GM10847 (cell line): ENCODE data around the gene BBS9.

Experiments
- POLR2A ChIP-seq: IDR thresholded peaks from 2 replicates; pipeline ENCODE4 v1.6.1; 2011; ENCODE audit not compliant: insufficient read length; ENCODE audit errors: extremely low read depth

Gene BBS9

DNA sequence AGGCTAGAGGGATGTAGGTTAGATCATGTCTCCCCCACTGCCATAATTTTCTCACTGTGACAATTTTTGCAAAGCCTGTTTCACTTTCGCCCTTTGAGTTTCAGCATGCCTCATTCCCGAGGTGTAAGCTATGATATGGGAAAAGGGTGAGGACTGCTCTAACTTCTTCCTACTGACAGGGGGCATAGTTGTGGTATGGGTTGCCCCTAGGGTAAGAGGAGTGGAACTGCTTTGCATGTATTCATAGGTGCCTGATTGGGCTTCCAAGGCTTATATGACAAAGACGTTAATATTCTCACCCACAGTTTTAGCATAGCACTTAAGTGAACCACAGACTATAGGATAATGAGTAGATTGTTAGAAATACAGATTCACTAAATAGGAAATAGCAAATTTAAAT, 148.7 kb downstream of the BBS9 start:
- TF ChIP-seq POLR2A: no peak

DNA sequence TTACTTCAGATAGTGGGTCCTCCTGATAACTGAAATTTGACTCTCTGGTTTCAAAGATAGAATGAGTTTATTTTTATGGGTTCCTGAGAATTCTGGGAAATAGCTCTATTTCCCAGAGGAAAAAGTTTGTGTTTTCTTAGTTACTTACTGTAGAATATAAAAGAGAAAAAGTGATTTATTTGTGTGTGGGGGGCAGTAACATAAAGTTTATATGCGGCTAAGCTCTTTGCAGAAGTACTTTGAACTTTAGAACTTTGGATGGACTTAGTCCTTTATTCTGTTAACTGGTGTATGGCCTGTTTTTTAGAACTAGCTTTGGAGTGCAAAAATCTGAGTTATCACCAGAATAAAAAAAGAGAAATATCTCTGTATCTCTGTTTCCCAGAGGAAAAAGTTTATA, 157.1 kb downstream of the BBS9 start:
- TF ChIP-seq POLR2A: no peak

DNA sequence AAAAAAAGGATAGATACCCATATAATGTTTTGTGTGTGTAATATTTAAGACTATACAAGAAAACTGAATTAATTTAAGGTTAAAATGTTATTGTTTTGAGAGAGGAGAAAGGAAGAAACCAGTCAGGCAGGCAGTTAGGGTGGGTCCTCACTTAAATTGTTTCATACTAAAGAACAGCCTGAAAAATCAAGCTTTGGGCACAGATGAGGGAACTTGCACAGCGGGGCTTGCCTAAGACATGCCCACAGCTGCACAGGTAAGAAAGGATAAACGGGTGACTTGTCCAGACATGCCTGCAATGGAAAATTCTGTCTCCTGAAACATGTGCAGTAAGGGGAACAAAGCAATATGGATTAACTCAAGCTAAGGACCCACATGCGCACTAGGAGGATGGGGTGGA, 158.4 kb downstream of the BBS9 start:
- no peak for TF ChIP-seq POLR2A

DNA sequence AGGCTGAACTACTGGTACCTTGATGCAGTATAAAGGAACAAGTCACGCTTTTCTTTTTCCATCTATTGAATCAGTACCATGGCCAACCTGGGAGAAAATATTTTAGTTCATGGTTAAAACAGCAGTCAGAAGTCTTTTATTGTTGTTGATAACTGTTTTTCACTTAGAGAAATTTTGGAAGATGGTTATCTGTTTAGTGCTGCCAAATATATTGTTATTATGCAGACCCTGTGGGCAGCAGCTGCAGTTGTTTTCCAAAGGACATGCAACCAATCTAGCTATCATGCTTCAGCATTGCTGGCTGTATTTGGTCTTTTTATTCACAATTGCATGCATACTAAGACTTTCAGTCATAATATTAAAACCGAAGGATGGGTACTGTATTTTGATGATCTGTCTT, 169.5 kb downstream of the BBS9 start:
- TF ChIP-seq POLR2A: no peak

DNA sequence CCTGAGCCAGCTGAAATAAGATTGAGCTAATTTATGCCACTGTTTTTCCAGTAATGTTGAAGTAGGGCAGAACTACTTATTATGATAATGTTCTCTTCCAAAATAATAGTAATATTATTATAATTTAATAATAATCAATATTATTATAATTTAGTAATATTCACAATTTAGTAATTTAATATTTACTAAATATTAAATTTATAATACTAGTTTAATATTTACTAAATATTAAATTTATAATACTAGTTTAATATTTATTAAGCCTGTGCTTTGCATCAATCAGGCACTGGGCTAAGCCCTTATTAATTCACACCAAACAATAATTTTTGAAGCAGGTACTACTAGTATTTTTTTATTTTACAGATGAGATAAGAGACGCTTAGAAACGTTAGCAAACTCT, 170.1 kb downstream of the BBS9 start:
- no peak for TF ChIP-seq POLR2A

DNA sequence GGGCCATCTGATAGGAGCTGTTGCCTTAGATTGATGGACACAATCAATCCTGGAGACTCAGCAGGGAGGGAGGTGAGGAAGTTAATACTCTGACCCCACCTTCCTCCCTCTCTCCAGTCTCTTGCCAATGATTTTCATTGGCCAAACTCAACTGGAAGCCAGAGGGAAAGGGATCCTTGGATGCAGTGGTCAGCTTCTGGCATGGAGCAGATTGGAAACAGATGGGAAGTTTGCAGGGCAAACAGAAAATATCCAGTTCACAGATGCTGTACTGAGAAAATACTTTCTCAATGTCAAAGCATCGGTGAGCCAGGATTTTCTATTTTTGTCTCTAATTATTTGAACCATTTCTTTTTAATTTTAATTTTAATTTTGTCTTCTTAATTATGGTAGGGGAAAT, 170.8 kb downstream of the BBS9 start:
- TF ChIP-seq POLR2A: no peak

DNA sequence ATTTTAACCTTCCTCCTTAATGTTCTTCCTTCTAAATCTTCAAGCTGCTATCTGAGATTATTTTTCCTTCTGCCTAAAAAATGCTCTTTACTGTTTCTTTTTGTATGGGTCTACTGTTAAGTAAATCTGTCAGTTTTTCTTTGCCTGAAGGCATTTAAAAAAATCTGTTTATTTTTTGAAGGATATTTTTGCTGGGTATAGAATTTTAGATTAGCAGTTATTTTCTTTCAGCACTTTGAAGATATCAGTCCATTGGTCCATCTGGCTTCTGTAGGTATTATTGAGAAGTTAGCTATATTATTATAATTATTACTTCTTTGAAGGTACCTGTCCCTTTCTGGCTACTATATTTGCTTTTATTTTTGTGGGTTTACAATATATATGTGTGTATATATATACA, 171.4 kb downstream of the BBS9 start:
- no peak for TF ChIP-seq POLR2A

DNA sequence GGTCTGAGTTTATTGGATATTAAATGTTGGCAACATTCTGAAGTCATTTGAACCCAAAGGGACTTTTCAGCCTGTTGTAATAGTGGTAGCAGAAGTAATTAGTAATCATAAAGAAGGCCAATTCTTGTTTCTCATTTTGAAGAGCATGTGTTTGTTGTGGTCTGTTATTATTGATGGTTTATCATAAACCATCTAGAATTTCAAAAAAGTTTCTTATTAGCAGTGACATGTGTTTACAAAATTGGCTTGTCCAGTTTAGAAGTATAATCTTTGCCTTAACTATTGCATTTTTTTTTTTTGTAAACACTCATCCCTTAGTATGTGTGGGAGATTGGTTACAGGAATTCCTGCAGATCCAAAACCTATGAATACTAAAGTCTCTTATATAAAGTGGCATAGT, 177.8 kb downstream of the BBS9 start:
- no peak for TF ChIP-seq POLR2A

DNA sequence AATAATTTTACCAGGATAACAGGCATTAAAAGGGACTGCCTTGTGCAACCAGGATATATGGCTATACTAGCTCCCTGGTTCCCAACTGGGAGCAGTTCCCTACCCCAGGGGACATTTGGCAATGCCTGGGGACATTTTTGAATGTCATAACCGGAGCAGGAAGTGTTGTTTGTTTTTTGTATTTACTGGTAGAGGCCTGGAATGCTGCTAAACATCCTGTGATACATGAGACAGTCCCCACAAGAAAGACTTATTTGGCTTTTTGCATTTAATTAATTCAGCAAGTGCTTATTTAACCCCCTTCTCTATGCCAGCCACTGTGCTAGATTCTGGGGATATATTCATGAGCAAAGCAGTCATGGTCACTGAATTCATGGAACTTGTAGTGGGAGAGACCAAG, 181.2 kb downstream of the BBS9 start:
- no peak for TF ChIP-seq POLR2A

DNA sequence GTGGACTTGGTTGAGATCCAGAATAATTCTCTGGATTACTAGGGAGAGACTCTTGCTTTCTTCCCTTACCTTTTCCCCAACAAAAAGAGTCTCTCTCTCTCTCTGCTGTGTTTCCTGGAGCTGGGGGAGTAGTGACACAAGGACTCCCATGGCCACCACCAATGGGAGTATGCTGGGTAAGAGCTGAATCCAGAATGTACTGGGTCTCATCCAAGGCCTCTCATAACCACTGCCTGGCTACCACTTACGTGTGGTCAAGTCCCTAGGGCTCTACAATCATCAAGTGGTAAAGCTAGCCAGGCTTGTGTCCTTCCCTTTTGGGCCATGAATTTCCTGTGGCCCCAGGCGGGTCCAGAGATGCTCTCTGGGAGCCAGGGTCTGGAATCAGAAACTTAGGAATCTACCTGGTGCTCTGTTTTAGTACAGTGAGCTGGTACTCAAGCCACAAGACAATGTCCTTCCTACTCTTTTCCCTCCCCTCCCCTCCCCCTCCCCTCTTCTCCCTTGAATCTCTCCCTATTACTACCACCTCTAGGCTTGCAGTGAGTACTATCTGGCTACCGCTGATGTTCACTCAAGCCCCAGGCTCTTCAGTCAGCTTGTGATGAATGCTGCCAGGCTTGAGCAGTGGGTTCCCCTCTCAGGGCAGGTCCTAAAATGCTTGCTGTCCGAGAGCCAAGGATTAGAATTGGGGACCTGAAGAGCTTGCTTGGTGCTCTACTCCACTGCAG, 196.6 kb downstream of the BBS9 start:
- no peak for TF ChIP-seq POLR2A

DNA sequence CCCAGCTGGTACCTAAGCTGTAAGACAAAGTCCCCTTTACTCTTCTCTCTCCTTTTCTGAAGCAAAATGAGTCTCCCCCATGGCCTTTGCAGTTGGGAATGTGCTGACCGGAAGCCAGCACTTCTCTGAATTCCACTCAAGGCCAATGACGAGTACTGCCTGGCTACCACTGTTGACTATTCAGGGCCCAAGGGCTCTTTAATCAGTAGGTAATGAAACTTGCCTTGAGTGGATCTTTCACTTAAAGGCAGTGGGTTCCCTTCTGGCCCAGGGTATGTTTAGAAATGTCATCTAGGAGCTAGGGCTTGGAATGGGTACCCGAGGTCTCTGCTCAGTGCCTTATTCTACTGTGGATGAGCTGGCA, 197.1 kb downstream of the BBS9 start:
- no peak for TF ChIP-seq POLR2A

DNA sequence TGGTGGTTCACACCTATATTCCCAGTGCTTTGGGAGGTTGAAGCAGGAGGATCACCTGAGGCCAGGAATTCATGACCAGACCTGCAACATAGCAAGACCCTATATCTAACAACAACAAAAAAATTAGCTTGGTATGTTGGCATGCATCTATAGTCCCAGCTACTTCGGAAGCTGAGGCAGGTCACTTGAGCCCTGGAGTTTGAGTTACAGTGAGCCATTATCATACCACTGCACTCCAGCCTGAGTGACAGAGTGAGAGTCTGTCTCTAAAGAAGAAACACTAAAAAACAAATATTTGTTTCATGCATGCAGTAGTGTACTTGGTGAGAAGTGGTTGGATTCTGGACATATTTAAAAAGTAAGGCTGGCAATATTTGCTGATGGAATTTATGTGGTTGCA, 198.1 kb downstream of the BBS9 start:
- TF ChIP-seq POLR2A: no peak

DNA sequence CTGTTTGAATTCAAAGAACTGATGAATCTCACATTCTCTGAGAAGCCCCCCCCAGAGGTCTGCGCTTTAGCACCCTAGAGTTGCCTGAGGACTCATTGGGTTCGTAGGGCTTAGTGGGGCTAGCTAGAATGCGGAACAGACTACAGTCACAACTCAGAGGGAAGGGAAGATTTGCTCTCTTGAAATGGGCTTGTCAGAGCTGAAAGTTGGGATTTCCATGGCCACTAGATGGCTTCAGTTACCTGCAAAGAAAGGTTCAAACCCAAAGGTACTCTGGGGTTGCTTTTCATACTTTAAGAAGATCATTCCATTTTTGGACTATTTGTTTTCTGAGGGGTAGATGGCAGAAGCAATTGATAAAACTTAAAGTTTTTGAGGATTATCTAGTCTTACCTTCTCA, 205.0 kb downstream of the BBS9 start:
- TF ChIP-seq POLR2A: no peak

DNA sequence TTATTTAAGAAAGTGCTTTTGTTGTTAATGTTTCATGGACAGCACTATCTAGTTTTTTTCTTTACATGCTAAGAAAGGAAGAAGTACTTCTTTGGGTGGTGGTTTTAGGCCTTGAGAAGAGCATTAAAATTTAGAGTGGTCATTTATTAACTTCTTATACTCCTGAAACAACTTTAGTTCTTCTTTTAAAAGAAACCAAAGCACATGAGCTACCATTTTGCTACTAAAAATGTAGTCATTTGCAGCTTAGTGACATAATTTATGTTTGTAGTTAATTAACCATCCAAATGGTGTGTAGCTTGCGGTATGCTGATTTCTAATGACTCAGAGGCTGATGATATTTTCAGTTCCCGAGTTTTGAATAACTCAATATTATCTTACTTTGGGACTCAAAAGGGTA, 207.5 kb downstream of the BBS9 start:
- no peak for TF ChIP-seq POLR2A

DNA sequence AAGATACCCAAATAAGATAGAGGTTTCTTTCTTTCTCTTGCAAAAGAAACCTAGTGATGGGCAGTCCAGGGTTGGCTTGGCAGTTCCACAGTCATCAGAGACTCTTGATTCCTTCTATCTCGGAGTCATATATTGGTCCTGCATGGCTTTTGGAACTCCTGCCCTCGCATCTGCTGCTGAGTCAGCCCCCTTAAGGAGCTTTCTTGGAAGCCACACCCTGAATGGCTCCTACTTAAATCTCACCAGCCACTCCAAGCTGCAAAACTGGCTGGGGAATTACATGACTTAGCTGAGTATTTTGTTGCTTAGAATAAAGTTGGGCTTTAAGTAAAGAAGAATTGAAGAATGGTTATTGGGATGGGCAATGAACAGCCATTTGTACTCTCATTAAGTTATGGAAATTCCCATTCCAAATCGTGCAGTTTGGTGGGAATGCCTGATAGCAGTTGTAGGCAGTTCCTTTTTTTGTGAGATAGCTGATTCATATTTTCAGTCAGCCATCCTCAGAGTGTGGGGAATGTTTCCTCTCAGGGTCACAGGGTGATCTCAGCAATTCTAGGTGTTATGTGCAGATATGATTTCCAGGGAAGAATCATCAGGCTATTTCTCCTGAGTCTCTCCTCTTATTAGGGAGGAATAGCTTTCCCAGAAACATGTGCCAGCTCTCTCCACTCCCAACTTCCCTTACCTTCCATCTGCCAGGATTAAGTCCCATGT, 209.9 kb downstream of the BBS9 start:
- no peak for TF ChIP-seq POLR2A

DNA sequence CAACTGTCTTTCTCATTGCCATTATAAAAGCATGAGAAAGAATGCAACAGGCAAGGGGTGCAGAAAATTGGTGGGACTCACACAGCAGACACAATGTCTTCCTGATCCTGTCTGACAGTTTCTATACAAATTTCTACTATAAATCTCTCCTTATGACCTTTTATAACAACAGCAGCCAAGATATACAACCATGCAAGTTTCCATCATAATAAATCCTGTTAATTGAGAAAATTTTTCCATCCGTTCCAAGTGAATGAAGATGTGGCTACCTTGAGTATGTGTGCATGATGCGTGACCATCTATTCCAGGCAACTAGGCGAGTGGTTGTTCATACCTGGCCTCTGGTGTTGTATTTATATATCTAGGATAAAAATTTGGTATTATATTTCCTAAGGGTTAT, 216.7 kb downstream of the BBS9 start:
- no peak for TF ChIP-seq POLR2A

DNA sequence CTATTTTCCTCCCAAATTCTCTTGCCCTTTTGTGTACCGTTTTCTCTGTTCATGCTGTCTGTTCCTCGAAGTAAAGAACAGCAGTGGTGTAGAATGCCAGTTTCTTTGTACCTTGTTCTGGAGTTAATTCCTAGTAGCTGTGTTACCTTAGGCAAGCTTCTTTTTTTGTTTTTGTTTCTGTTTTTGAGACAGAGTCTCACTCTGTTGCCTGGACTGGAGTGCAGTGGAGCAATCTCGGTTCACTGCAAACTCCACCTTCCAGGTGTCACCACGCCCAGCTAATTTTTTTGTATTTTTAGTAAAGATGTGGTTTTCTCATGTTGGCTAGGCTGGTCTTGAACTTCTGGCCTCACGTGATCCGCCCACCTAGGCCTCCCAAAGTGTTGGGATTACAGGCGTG, 221.2 kb downstream of the BBS9 start:
- no peak for TF ChIP-seq POLR2A
